ENCODE measurements around the gene SPTBN5. TPM values are rescaled to one million over a fixed set of nuclear protein-coding genes. Genes with fewer than 3 reads are reported as not detected.

SPTBN5 gene
- total and polyA plus RNA-seq, 10 of the 15 experiments (the other 5 are each of a cell fraction or from before 2014, with no cell fraction given): under 0.01 to 0.18 (median 0.04) TPM; not detected in 4

DNA sequence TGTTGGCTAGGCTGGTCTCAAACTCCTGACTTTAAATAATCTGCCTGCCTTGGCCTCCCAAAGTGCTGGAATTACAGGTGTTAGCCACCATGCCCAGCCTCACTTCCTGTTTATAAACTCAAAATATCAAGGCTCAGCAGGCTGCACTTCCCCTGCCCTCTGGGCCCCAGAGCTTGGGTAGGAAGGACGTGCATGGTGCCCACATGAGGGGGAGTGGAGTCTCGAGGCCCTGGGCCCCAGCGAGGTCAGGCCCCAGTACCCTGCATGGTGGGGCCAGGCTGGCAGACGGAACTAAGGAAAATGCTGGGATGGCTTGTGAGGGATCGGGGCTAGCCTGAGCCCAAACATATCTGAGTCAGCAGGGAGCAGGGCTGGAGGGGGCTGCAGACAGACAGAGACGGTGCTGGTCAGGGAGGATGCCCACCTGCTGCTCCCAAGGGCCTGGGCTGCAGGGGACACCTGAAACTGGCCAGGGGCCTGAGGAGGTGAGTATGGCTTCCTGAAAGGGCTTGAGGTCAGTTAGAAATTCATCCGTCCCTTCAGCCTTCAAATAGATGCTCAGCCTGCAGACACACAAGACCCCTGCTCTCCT lies 5.1 kb downstream of the SPTBN5 start:
- H3K9ac ChIP-seq (ENCODE audit: control insufficient read depth, insufficient read depth, low read length): no peak overlapping the region
- WGBS (ENCODE audit: insufficient coverage, insufficient replicate concordance, low lambda C conversion rate, missing lambda C conversion rate): 36% methylated on average over 7 of the region's 7 CpGs
- no peaks in the 10 kb centered on the region for H4K20me1 ChIP-seq (ENCODE audit: control insufficient read depth, insufficient read depth)
- RAD21 ChIA-PET (ENCODE audit: unreplicated experiment): no interaction called here
- no peaks in the 10 kb centered on the region for H3K79me2 ChIP-seq (ENCODE audit: control insufficient read depth, insufficient read depth, low read length)
- no peaks in the 10 kb centered on the region for H3K9me3 ChIP-seq (replicated peaks; ENCODE audit: control insufficient read depth, insufficient read depth, low read length)
- H3K27ac ChIP-seq (ENCODE audit: control insufficient read depth, insufficient read depth): no peak overlapping the region
- POLR2A ChIA-PET: interaction anchor here (0.6 kb wide), 1 partner anchor 183 kb away, joined by 3 read pairs; no protein-coding TSS in a partner anchor
- intact Hi-C loops (cut with micrococcal nuclease; ENCODE audit: unreplicated experiment) (no loop called here), in situ Hi-C loops (cut with MboI) (no loop called here)
- H3K4me2 ChIP-seq (ENCODE audit: control insufficient read depth, insufficient read depth): no peak overlapping the region; the same call in 1 of the 2 replicates
- H3K36me3 ChIP-seq (ENCODE audit: control insufficient read depth in 2 of 2, insufficient read depth in 2 of 2, low read length in 1 of 2): no peaks in the 10 kb centered on the region
- no peak overlapping the region for H3K4me3 ChIP-seq
- ATAC-seq: peak; percentile 36
- no peak overlapping the region for H2AFZ ChIP-seq (ENCODE audit: control insufficient read depth, low read depth, low read length)
- no TSS peak for BruUV-seq (replicated peaks)
- TF ChIP-seq WRNIP1 (IDR thresholded peaks at IDR 0.05; ENCODE audit: borderline replicate concordance, low read depth, low read length) (no peak), SPI1 (IDR thresholded peaks at IDR 0.05; ENCODE audit: borderline replicate concordance, insufficient read depth, low read depth, low read length) (peak; percentile 51; the same call in 1 of the 2 replicates), ZNF217 (IDR thresholded peaks at IDR 0.05) (no peak), EP300 (IDR thresholded peaks at IDR 0.05; ENCODE audit: borderline replicate concordance in 1 of 2, control insufficient read depth in 1 of 2, low read depth in 2 of 2, low read length in 2 of 2) (no peak), NBN (IDR thresholded peaks at IDR 0.05) (no peak)
- no peak for DNase-seq (ENCODE audit: low read depth, low spot score)
- CTCF ChIA-PET: interaction anchor here (0.6 to 2.6 kb wide), 2 partner anchors 16 to 33 kb away, joined by 3 to 7 read pairs; no protein-coding TSS in a partner anchor
- H3K4me1 ChIP-seq (ENCODE audit: control insufficient read depth, insufficient read depth, low read length): peaks cover 4% of the 10 kb centered on the region
- SMC1A ChIA-PET (ENCODE audit: uncharacterized antibody, unreplicated experiment): no interaction called here
- no peak for FAIRE-seq
- no peaks in the 10 kb centered on the region for H3K27me3 ChIP-seq (replicated peaks in 1 of 2; ENCODE audit: control insufficient read depth in 2 of 2, insufficient read depth in 2 of 2, low read length in 1 of 2)

GRCh38 chr15:41887893-41888292 lies 6.0 kb downstream of the SPTBN5 start:
- CTCF ChIA-PET: interaction anchor here (0.6 to 2.6 kb wide), 2 partner anchors 17 to 34 kb away, joined by 3 to 7 read pairs; no protein-coding TSS in a partner anchor
- TF ChIP-seq SREBF2 (IDR thresholded peaks at IDR 0.05; ENCODE audit: low read length) (no peak), USF2 (IDR thresholded peaks at IDR 0.05; ENCODE audit: borderline replicate concordance, low read depth, low read length) (no peak), HSF1 (IDR thresholded peaks at IDR 0.05; ENCODE audit: low read depth, low read length) (no peak), RUNX3 (IDR thresholded peaks at IDR 0.05; ENCODE audit: low read length) (no peak), BMI1 (IDR thresholded peaks at IDR 0.05; ENCODE audit: borderline replicate concordance) (no peak), STAT3 (IDR thresholded peaks at IDR 0.05; ENCODE audit: low read depth, low read length) (no peak), MTA3 (IDR thresholded peaks at IDR 0.05; ENCODE audit: borderline replicate concordance, low read length) (no peak), ZNF217 (IDR thresholded peaks at IDR 0.05) (no peak)
- TF ChIP-seq, protein P1, sequence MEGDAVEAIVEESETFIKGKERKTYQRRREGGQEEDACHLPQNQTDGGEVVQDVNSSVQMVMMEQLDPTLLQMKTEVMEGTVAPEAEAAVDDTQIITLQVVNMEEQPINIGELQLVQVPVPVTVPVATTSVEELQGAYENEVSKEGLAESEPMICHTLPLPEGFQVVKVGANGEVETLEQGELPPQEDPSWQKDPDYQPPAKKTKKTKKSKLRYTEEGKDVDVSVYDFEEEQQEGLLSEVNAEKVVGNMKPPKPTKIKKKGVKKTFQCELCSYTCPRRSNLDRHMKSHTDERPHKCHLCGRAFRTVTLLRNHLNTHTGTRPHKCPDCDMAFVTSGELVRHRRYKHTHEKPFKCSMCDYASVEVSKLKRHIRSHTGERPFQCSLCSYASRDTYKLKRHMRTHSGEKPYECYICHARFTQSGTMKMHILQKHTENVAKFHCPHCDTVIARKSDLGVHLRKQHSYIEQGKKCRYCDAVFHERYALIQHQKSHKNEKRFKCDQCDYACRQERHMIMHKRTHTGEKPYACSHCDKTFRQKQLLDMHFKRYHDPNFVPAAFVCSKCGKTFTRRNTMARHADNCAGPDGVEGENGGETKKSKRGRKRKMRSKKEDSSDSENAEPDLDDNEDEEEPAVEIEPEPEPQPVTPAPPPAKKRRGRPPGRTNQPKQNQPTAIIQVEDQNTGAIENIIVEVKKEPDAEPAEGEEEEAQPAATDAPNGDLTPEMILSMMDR (IDR thresholded peaks at IDR 0.05 in 2 of 3, conservative IDR thresholded peaks at IDR 0.05 in 1 of 3; ENCODE audit: control insufficient read depth in 2 of 3, extremely low read depth in 1 of 3, insufficient read depth in 1 of 3, low read depth in 3 of 3, low read length in 3 of 3): no peak

More at GRCh38 chr15:41887893-41888292, 6.0 kb downstream of the SPTBN5 start:
- ChIA-PET POLR2A (no interaction called here), SMC1A (ENCODE audit: uncharacterized antibody, unreplicated experiment) (no interaction called here), RAD21 (ENCODE audit: unreplicated experiment) (no interaction called here)
- no peak for ATAC-seq
- H2AFZ ChIP-seq (ENCODE audit: control insufficient read depth, low read depth, low read length): no peak overlapping the region
- H3K27me3 ChIP-seq (replicated peaks in 1 of 2; ENCODE audit: control insufficient read depth in 2 of 2, insufficient read depth in 2 of 2, low read length in 1 of 2): no peaks in the 10 kb centered on the region
- intact Hi-C loops (cut with micrococcal nuclease; ENCODE audit: unreplicated experiment) (no loop called here), in situ Hi-C loops (cut with MboI) (no loop called here)
- FAIRE-seq: no peak
- no peaks in the 10 kb centered on the region for H4K20me1 ChIP-seq (ENCODE audit: control insufficient read depth, insufficient read depth)
- WGBS (ENCODE audit: insufficient coverage, insufficient replicate concordance, low lambda C conversion rate, missing lambda C conversion rate): 68% methylated on average over 9 of the region's 9 CpGs
- BruUV-seq (replicated peaks): no TSS peak
- no peak overlapping the region for H3K4me3 ChIP-seq
- H3K4me1 ChIP-seq (ENCODE audit: control insufficient read depth, insufficient read depth, low read length): peaks cover 4% of the 10 kb centered on the region
- H3K79me2 ChIP-seq (ENCODE audit: control insufficient read depth, insufficient read depth, low read length): no peaks in the 10 kb centered on the region
- no peak overlapping the region for H3K27ac ChIP-seq (ENCODE audit: control insufficient read depth, insufficient read depth)
- H3K36me3 ChIP-seq (ENCODE audit: control insufficient read depth in 2 of 2, insufficient read depth in 2 of 2, low read length in 1 of 2): no peaks in the 10 kb centered on the region
- H3K4me2 ChIP-seq (ENCODE audit: control insufficient read depth, insufficient read depth): no peak overlapping the region
- H3K9me3 ChIP-seq (replicated peaks; ENCODE audit: control insufficient read depth, insufficient read depth, low read length): no peaks in the 10 kb centered on the region
- no peak for DNase-seq (ENCODE audit: low read depth, low spot score)
- H3K9ac ChIP-seq (ENCODE audit: control insufficient read depth, insufficient read depth, low read length): no peak overlapping the region

Measured in GM12878 (cell line).